Subcutaneous adipose tissue (tissue), 4 donors: ENCODE measurements around the gene HIPK3. TPM values are rescaled to one million over a fixed set of nuclear protein-coding genes. Genes with fewer than 3 reads are reported as not detected.

Source experiments
- CTCF ChIP-seq: fragments of 450-650 bp; IDR thresholded peaks from one replicate; pipeline ENCODE4 v1.5.1; 2016; ENCODE audit warnings: low read depth, mild to moderate bottlenecking, control low read depth, antibody characterized with exemption, moderate library complexity
- total RNA-seq, 4 donors: library from RNA; depleted of rRNA; stranded (reverse); fragments of >200 nt; gene quantifications; one replicate each; pipeline ENCODE4 v1.1.0, GENCODE V29; 2016

HIPK3 gene
- total RNA-seq, 4 donors from 2014 or later: 243 to 401 (median 307) TPM

GRCh38 chr11:33391893-33392251 lies 134.7 kb downstream of the HIPK3 start:
- TF ChIP-seq CTCF: no peak

- no peak for TF ChIP-seq CTCF
These were observed 137.4 kb downstream of the HIPK3 start for GRCh38 chr11:33394431-33395109.

GRCh38 chr11:33396361-33396760 lies 139.2 kb downstream of the HIPK3 start:
- TF ChIP-seq CTCF: no peak

- TF ChIP-seq CTCF: no peak
These were observed 142.2 kb downstream of the HIPK3 start for GRCh38 chr11:33399421-33399820.

GRCh38 chr11:33402066-33402465 lies 144.9 kb downstream of the HIPK3 start:
- no peak for TF ChIP-seq CTCF

- no peak for TF ChIP-seq CTCF
These were observed 146.2 kb downstream of the HIPK3 start for GRCh38 chr11:33403344-33403743.

- no peak for TF ChIP-seq CTCF
These were observed 148.8 kb downstream of the HIPK3 start for GRCh38 chr11:33405834-33406602.

Other genes starting within 250 kb of the HIPK3 start
- 1 to 10 TPM in 2 of 4 donors, under 1 TPM in 1, not detected in 1; 0.66 to 2.2 (median 2.0) TPM for gene DEPDC7, start 241.5 kb upstream of the HIPK3 start, total RNA-seq
- gene TCP11L1, start 217.8 kb upstream of the HIPK3 start, total RNA-seq: 10 to 100 TPM; 25.2 to 31.1 (median 28.6) TPM
- 10 to 100 TPM; 10.5 to 20.7 (median 13.4) TPM for gene CSTF3, start 95.9 kb upstream of the HIPK3 start, total RNA-seq
- gene KIAA1549L, start 118.7 kb downstream of the HIPK3 start, total RNA-seq: under 1 TPM in 3 of 4 donors, not detected in 1; 0.33 to 0.68 (median 0.44) TPM